Measurements from ENCODE around the gene MRPS34.

Gene MRPS34

DNA sequence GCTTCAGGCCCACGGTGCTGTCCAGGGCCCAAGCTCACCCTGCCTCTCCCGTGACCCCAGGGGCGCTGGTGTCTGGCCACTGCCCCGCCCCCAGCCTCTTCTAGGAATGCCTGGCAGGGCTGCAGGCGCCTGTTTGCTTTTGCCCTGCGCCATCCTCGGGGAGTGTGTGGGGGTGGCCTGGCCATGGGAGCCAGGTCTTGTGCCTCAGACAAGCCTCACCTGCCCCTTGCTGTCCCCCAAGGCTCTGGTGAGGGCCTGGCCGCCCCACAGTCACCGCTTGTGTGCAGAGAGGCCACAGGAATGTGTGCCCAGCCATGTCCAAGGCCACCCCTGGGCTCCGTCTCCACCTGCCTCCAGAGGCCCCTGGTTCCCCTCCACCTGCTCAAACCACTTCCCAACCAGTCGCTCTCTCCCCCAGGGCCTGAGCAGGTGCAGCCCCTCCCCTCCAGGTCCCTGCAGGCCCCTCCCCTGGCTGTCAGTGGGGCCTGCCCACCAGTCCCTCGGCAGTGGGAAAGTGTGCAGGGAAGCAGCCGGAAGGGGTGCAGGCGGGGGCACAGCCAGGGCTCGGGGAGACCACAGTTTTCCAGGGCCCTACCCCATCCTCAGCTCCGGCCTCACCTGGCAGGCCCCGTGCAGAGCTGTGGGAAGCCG is 21.4 kb upstream of the MRPS34 start:
- DNase-seq (ENCODE audit: low read depth), result no peak

DNA sequence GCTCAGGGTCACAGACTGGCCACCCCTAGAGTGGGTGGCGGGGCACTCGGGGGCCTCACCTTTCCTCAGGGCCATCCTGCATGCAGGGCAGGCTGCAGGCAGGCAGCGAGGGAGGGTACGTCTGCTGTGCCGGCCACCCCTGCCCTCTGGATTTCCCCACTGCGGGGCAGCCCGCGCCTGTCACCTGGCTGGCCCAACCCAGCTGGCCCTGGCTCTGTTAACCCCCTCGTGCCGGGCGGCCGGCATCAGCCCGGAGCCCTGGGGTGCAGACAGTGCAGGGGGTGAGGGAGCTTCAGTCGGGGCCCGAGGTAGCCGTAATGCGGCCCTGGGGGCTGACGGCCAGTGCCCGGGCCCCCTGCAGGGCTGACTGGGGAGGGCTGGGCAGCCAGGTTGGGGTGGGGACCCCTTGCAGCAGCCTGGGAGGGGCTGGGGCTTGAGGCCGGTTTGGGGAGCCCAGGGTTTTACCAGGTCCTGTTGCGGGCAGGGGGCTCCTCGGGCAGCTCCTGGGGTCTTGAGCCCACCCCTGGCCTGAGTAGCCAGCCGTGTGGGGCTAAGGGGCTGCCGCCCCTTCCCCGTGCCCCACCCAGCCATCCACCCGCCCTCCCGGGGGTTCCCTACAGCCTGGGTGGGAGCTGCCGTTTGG is 20.8 kb upstream of the MRPS34 start, which contains the start of gene IGFALS:
Gene IGFALS, minus strand, starts transcription at position 128 of the 643 bp plus-strand sequence. Its CDS starts 53 bp downstream, at position 75.
- DNase-seq (ENCODE audit: low read depth), result no peak

DNA sequence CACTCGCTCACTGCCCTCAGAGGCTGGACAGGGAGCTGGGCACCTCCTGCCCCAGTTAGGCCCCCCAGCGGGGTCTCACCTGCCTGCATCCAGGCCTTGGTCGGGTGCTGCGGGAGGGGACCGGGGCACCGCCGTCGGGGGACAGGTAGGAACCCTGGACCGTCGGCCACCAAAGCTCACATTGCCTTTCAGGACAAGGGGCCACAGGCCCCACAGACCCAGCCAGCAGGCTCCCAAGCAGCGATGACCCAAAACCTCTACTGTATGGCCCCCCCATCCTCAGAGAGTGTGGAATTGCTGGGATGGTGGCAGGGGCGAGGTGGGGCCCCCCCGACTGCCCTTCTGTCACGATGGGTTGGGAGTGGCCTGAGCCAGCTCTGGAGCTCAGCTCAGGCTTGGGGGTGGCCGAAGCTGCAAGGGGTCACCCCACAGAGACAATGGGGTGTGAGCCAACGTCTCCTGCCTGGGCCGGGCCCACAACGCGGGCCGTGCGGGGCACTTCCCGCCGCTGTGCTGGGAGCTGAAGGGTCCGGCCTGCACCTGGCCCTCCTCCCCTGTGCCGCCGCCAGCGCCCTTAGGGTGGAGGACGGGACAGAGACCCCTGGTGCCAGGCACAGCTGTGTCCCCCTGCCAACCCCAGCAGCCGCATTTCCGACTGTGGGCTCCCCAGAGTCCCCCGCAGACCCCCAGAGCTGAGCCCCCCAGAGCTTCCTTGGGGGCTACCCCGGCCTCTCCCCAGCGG is 20.1 kb upstream of the MRPS34 start:
- DNase-seq (ENCODE audit: low read depth), result no peak

DNA sequence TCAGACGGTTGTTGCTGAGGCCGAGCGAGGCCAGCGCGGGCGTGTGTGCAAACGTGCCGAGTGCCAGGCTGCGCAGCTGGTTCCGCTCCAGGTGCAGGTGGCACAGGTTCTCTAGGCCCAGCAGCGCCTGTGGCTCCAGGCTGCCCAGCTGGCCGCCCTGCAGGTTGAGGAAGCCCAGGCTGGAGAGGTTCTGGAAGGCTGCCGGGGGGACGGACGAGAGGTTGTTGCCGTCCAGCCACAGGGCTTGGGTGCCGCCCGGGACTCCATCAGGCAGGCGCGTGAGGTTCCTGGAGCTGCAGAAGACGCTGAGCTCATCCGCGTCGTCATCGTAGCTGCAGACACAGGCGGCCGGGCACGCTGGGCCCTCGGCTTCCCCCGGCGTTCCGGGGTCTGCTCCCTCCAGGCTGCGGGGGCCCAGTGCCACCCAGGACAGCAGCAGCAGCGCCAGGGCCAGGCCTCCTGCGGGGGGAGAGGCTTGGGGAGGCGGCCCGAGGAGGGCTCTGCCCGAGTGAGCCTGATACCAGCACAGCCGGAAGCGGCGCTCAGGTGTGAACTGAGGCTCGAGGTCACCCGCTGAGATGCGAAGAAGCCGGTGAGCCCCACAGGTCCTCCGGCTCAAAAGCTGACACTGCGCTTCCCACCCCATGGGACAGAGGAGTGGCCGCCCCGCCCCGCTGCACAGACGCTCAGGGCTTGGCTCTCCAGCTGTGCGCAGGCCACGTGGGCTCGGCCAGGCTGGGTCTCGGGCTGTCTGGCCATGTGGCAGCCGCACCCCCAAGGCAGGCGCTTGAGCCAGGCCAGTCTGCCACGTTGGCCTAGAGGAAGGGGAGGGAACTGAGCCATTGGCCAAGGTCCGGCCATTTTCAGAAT is 19.2 kb upstream of the MRPS34 start:
- no peak for DNase-seq (ENCODE audit: low read depth)

DNA sequence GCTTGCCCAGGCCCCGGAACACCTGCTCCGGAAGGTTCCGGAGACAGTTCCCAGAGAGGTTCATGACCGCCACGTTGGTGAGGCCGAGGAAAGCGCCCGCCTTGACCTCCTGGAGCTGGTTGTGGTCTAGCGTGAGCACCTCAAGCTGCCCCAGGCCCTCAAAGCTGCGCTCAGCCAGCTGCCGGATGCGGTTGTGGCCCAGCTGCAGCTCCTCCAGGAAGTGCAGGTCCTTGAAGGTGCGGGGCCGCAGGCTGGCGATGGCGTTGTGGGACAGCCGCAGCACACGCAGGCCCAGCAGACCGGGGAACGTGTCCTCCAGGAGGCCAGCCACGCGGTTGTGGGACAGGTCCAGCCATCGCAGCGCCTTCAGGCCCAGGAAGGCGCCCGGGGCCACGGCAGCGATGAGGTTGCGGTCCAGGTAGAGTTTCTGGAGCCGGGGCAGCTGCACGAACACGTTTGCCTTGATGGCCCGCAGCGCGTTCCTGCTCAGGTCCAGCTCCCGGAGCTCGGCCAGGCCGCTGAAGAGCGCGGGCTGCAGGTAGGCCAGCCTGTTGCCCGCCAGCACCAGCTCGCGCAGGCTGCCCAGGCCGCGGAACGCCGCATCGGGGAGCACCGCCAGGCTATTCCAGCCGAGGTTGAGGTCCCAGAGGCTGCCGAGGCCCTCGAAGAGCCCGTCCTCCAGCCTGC is 18.5 kb upstream of the MRPS34 start:
- DNase-seq (ENCODE audit: low read depth), result no peak

DNA sequence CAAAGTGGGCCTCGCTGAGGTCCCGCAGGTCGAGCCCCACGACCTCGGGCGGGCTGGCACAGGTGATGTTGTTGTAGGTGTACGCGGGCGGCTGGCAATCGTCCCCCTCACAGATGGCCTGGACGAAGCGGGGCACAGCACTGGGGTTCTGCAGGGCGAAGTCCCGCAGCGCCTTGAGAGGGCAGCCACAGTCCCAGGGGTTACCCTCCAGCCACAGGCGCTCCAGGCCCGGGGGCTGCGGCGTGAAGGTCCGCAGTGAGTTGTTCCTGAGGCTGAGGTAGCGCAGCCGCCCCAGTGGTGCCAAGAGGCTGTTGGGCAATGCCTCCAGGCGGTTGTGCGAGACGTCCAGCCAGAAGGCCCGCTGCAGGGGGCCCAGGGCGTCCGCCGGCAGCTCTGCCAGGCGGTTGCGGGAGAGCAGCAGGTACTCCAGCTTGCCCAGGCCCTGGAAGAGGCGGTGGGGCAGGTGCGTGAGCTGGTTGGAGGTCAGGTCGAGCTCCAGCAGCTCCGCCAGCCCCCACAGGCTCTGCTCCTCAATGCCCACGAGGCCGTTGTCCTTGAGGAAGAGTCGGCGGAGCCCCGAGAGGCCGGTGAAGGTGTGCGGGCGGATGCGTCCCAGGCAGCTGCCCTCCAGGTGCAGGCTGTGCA is 17.8 kb upstream of the MRPS34 start:
- DNase-seq (ENCODE audit: low read depth), result no peak

DNA sequence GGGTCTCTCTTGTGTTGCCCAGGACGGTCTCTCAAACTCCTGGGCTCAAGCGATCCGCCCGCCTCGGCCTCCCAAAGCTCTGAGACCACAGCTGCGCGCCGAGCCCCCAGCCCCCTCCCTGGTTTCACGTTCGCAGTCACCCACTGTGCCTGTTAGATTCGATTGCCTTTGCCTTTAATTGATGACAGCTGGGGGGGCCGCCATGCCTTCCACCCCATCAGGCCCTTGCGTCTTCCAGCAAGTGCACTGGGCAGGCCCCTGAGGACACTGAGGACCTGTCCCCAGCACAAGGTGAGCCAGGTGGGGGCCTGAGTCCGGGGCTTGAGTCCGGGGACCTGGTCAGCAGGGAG is 17.3 kb upstream of the MRPS34 start:
- DNase-seq (ENCODE audit: low read depth), result no peak

DNA sequence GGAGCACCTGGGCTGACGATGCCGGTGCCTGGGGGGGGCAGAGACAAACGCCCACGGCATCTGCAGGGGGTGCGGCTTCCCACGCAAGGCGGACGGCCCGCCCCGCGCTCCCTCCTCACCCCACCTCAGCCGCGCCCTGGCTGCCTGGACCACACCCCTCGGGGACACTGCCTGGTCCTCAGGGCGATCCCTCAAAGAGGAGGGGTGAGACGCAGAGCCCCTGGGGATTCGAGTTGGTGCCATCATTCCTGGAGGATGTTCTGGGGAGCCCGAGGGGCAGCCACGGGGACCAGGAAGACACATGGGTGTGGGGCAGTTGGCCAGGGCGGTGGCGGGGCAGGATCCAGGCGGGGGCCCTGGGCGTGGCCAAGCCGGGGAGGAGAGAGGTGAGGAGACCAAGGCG is 16.7 kb upstream of the MRPS34 start:
- no peak for DNase-seq (ENCODE audit: low read depth)

DNA sequence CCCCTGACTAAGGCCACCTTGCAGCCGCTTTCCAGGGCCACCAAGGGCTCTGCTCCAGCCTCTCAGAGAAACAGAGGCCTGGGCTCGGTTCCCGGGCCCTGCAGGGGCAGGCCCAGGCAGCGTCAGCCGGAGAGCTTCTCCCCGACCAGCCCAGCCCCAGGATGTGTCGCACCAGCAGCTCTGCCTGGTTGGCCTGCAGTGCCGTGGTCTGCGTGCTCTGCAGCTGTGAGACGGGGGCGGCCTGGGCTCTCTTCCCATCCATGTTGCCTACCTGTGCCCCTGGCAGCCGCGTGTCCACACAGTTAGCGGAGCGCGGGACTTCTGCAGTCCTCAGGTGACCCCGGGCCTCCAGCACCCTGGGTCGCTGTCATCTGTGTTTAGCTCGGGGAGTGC is 15.8 kb upstream of the MRPS34 start:
- no peak for DNase-seq (ENCODE audit: low read depth)

DNA sequence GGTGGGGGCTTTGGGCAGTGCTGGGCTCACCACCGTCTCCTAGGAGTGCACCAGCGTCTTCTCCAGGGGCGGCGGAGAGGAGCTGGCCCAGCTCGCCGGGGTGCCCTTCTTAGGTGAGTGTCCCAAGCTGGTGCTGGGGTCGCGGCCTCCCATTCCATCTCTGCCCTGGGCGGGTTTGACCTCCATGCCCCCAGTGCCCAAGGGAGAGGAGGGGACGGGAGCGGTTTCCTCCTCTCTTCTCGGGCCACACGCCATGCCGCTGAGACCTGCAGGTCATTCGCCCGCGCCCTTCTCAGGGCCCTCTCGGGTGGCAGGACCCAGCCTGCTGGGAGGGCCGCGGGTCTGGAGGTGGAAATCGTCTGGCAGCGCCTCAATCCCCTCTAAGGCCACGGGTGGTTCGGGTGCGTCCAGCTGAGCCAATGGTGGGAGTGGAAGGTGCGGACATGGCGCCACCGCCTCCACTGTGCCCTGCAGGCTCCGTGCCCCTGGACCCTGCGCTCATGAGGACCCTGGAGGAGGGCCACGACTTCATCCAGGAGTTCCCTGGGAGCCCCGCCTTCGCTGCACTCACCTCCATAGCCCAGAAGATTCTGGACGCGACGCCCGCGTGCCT is 15.3 kb upstream of the MRPS34 start:
- no peak for DNase-seq (ENCODE audit: low read depth)

DNA sequence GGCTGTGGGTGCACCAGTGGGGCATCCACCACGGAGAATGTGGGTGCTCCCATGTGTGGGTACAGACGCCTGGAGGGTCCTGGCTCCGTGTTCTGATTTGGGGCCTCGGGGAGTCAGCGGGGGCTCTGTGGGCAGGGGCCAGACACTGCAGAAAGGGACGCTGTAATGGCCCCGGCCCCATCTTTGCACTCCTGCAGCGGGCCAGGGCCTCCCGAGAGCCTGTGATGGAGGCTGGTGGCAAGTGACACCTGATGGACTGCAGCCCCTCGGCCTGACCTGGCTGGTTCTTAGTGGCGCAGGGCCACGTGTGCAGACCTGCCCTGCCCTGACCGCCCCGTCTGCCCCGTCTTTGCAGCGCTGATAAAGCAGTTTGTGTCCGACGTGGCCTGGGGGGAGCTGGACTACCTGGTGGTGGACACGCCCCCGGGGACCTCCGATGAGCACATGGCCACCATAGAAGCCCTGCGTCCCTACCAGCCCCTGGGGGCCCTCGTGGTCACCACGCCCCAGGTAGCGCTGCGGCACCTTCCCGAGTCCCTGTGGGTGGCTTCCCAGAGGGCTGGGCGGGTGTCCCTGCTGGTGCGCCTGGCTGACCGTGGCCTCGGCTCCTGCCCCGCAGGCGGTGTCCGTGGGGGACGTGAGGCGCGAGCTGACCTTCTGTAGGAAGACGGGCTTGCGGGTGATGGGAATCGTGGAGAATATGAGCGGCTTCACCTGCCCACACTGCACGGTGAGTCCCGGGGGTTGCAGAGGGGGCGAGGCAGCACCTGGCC is 14.6 kb upstream of the MRPS34 start:
- DNase-seq (ENCODE audit: low read depth), result no peak

DNA sequence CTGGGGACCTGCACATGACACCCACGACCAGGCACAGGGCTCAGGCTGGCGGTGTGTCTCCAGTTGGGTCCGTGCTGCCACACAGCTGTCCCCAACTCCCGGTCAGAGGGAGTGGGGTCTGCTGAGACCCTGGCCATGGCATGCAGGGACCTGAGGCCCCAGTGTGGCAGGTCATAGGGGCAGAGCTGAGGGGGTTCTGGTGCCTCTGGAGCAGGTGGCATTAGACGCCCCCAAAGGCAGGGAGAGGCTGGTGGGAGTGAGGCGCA is 14.1 kb upstream of the MRPS34 start:
- no peak for DNase-seq (ENCODE audit: low read depth)

DNA sequence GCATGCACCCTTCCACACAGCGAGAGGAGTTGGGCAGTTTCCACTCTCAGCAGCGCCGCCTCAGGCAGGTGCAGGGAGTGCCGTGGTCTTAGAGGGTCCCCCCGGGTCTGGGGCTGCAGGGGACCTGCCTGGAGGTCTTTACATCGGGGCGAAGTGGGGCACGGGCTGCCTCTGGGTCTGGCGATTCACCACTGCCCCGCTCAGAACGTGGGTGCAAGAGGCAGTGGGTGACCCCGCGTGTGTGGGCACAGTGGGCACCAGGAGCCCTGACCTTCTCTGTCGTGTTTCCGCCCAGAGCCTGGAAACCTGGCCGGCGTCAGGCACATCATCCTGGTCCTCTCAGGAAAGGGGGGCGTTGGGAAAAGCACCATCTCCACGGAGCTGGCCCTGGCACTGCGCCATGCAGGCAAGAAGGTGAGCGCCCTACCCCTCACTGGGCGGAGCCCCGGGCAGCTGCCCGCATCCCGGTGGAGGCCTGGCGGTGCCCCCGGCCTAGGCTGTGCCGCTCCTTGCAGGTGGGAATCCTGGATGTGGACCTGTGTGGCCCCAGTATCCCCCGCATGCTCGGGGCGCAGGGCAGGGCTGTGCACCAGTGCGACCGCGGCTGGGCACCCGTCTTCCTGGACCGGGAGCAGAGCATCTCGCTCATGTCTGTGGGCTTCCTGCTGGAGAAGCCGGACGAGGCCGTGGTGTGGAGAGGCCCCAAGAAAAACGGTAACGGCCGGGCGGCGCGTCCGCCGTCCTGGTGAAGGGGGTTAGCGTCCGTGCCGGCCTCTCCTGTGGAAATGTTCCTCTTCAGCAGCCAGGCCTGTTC is 13.5 kb upstream of the MRPS34 start:
- no peak for DNase-seq (ENCODE audit: low read depth)

DNA sequence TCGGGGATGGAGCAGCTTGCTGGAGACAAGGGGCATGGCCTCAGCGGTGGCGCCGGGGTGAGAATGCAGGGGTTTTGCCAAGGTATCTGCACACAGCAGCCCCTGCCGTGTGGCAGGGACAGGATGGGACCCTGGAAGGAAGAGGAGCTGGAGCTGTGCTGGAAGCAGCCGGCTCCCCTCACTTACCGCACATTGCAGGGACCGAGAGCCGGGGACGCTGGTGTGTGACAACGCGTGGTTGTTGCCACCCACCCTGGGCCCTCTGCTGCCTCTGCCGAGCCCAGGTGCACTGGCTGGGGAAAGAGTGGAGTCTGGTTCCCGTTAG is 12.9 kb upstream of the MRPS34 start:
- DNase-seq (ENCODE audit: low read depth), result no peak

DNA sequence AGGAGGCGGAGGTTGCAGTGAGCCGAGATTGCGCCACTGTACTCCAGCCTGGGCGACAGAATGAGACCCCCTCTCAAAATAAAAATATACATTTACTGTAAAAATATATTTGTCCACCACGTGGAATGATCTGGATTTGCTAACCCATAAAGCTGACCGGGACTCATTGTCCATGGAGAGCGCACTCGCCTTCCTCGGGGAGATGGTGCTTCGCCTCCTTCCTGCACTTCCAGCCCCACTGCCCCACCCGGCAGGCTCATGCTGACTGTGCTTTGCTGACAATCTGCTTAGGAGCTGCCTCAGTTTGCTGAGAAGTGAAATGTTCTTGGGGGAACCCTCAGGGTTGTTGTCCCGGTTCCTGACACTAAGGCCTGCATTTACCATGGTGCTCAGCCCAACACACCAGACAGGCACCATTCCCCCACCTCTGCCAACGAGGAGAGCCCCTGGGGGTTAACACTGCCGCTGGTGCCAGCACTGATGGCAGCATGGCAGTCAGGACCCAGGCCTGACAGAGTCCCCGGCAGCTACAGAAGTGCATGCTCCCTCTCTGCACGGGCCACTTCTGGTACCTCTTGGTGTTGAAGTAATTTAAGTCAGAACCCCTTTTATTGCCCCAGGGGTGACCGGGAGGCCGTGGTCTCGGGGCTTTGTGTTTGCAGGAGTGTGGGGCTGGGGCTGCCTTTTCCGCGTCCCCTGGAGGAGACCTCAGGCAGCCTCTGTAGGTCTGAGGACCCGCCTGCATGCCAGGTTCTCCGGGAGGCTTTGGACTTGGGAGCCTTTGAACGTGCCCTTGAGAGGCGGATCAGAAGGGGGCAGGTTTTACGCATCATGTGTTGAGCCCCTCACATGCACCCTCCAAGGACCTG is 12.3 kb upstream of the MRPS34 start:
- DNase-seq (ENCODE audit: low read depth), result no peak

DNA sequence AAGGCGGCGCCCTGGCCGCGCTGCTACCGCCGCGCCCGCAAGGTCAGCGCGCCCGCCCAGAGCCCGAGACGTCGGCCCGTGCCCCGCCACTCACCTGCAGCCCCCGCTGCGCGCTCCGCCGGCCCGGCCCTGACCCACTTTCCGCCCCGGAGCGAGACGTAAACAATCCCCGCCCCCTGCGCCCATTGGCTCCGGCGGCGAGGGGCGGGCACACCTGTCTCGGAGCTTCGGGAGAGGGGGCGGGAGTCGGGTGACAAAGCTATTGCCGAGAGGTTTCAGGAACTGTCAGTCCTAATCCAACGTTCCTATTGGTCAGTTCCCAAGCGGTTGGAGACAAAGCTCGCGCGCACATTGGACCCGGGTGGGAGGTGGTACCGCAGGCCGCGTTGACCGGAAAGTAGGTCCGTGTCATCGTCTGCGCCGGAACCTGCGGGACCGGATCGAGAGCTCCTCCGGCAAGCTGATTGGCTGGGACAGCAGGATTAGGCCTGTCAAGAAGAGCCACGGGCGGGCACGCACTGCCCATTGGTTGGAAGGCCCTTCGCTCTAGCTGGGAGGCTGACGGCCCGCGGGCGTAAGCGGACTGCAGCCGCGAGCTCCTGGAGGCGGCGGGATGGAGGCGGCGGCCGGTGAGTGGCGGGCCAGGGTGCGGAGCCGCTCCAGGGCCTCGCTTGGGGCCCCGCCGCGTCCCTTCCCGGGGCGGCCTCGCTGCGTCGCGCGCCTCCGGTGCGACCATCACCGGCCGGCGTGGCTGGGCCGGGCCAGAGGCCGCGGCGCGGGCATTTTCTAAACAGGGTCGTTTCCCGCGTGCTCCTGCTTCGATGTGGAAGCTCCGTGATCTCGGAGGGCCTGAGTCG is 9.7 kb upstream of the MRPS34 start, which contains the start of the genes NUBP2 and SPSB3:
Gene NUBP2, plus strand, starts transcription at position 553 of the 857 bp plus-strand sequence. Its CDS starts 61 bp downstream, at position 614.
Gene SPSB3, minus strand, starts transcription at position 164 of the 857 bp plus-strand sequence. CDS start 1,088 bp downstream, outside the sequence.
- DNase-seq (ENCODE audit: low read depth), result peak; percentile 96

DNA sequence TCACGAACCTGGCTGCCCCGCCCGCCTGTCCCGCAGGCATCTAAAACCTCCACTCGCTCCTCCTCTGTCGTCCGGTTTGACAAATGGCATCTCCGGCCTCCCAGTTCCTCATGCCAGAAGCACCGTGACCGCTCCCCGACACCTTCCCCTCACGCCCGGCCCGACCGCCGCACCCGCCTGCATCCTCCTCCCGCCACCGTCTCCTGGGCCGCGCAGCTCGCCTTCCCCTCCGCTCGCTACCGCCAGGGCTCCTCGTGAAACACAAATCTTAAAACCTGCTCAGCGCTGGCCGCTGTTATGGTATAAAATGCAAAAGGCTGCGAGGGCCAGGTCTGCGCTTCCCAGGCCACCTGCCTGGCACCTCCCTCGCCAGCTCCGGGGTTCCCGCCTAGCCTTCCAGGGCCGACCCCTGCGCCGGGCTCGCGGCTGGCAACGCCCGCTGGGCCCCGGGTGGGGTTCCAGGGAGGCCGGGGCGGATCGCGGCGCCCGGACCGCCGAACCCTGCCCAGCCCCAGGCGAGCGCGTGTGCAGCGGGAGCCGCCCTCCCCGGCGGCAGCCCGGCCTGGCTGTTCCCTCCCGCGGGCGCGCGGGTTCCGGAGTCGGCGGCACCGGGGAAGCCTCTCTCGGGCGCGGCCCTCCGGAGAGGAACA is 8.9 kb upstream of the MRPS34 start:
- no peak for DNase-seq (ENCODE audit: low read depth)
